NCI-H128 (cell line): ENCODE data around the gene DCLK2.
"Not testable (repeated sequence)": the region's sequence is repeated elsewhere in the genome, so short reads cannot be mapped to it uniquely, and the experiment has no call there.

Experiments
- DNase-seq: peaks from one replicate; lab custom pipeline; 2025; ENCODE audit not compliant: unreplicated experiment; lab: John Stamatoyannopoulos, UW

Gene DCLK2

GRCh38 chr4:150197256-150197655 is 119.0 kb downstream of the DCLK2 start:
- DNase-seq, result not testable (repeated sequence)

GRCh38 chr4:150199056-150199455 is 120.8 kb downstream of the DCLK2 start:
- no peak for DNase-seq

DNA sequence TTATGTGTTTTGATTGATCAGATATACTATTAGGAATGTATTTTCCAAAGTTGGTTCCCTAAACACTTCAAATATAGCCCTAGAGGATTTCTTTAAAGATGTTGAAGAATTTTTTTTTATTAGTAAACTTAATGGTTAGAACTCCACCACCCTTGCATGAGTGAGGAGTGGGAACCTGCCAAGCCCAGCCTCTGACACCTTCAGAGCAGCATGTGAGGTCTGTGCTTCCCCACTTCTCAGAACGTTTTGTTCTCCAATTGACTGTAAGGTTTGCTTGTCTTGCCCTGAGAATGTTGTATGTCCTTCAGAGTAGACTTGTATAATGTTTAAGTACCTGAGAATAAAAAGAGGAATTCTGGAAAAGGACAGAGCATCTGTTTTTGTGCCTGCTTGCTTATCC is 126.8 kb downstream of the DCLK2 start:
- no peak for DNase-seq

- no peak for DNase-seq
These were observed 128.0 kb downstream of the DCLK2 start for GRCh38 chr4:150206265-150206664.

- no peak for DNase-seq
These were observed 128.7 kb downstream of the DCLK2 start for GRCh38 chr4:150206954-150207353.

- no peak for DNase-seq
These were observed 129.6 kb downstream of the DCLK2 start for GRCh38 chr4:150207871-150208270.

DNA sequence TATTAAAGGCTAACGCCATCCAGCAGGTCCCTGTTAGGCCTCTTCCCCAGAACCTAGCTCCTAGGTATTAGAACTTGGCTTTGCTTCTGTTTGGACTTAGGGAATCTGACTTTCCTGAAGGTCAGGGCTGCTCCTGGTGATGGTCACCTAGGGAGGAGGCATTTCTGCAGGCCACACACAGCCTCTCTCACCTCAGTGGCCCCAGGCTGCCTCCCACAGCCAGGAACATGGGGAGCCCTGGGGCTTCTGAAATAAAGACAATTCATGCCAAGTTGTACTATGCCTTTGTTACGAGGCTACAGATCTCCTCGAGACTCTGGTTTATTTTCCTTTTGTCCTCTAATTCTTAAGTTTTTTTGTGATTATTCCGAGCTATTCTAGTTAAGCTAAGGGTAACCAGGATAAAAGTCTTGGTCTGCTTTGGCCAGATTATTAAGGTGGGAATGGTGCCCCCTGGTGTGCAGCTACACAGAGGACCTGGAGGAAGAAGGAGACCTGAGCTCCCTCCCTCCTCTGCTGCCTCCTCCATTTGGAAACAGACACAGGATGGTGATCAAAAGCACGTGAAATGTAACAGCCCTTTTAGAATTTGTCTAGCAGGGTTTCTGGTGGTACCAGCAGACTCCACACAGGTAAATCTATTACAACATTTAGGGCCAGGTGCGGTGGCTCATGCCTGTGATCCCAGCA is 131.0 kb downstream of the DCLK2 start:
- no peak for DNase-seq

GRCh38 chr4:150211016-150211415 is 132.8 kb downstream of the DCLK2 start:
- no peak for DNase-seq

GRCh38 chr4:150211799-150212445 is 133.7 kb downstream of the DCLK2 start:
- DNase-seq, result no peak

DNA sequence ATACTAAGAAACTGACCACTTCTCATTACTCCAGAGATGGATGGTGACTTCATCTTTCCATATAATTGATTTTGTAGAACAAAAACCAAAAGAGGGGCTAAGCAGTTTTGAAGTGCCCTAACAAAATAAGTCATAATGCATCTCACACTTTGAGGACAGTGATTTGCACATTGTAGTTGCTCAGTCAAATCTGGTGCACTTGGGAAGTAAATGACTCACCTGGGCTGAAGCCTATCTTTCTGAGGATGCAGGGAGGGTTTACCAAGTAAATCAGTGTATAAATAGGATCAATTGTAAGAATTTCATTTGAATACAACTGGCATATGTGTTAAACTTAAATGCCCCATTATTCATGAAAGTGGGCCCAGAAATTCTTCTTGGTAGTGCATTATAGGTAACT is 134.2 kb downstream of the DCLK2 start:
- DNase-seq, result no peak

DNA sequence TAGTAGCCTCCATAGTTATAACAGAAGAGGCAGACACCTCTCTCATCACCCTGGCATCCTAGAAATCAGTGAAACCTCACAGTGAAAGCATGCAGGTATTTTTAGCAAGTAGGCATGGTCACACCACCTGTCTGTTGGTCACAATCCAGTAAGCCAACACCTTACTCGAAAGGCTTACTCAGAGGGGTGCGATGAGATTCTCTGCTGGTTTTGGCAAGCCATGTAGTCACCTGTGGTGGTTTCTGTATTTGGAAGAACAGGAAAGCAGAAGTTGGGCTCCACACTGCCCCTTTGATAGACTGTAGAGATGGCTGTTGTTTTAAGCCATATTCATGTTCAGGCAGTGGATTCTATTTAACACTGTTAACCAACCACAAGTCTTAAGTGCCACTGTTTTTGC is 134.7 kb downstream of the DCLK2 start:
- DNase-seq, result no peak

DNA sequence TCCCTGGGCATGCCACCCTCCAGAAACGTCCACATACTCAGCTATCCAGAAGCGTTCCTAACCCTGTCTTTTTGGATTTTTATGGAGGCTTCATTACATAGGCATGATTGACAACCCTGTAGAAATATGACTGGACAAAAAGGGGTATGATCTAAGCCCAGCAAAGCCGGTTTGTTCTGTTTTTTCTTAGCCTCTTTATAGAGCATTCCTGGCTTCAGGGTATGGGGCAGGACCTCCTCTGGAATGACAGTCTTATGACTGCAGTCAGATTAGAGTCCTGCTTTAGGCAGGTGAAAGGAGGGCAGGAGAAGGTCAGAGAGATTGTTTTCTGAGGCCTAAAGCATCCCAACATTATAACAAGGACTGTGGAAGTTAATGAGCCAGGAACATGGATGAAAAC is 137.4 kb downstream of the DCLK2 start:
- no peak for DNase-seq

- DNase-seq, result no peak
These were observed 138.5 kb downstream of the DCLK2 start for GRCh38 chr4:150216726-150217125.

DNA sequence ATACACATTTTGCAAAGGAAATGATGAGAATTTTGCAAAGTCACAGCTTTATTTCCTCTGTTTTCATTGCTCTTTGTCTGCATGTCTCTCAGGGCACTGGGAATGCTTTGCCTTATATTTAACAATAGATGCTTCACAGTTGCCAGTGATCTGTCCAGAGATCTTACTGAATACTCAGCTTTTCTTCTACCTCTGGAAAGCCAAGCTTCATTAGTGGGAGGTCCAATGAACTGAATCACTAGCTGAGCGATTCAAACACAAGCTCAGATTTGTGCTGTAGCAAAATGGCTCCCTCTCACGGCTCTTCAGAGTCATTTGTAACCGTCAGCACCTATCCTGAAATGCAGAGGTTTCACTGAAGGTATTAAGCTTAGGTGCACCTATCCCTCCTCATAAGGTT is 138.9 kb downstream of the DCLK2 start:
- DNase-seq, result no peak

DNA sequence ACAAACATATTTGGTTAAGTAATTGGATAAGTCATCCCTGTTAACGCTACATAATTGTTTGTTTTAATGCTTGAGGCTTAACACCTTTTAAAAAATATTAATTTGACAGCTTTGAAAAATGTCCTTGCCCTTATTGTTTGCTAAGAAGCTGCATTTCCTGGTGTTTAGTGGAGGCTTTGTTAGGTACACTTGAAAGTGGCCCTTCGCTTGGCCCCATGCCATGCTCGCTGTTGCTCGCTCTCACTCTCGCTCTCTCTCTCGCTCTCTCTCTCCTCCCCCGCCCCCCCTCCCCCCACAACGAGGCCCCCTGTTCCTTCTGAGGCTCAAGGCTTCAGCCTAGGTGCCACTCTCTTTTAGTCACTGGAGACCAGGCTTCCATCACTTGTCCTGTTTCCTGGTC is 139.6 kb downstream of the DCLK2 start:
- DNase-seq, result no peak

GRCh38 chr4:150218447-150218846 is 140.2 kb downstream of the DCLK2 start:
- DNase-seq, result no peak

GRCh38 chr4:150219841-150220240 is 141.6 kb downstream of the DCLK2 start:
- DNase-seq, result no peak

DNA sequence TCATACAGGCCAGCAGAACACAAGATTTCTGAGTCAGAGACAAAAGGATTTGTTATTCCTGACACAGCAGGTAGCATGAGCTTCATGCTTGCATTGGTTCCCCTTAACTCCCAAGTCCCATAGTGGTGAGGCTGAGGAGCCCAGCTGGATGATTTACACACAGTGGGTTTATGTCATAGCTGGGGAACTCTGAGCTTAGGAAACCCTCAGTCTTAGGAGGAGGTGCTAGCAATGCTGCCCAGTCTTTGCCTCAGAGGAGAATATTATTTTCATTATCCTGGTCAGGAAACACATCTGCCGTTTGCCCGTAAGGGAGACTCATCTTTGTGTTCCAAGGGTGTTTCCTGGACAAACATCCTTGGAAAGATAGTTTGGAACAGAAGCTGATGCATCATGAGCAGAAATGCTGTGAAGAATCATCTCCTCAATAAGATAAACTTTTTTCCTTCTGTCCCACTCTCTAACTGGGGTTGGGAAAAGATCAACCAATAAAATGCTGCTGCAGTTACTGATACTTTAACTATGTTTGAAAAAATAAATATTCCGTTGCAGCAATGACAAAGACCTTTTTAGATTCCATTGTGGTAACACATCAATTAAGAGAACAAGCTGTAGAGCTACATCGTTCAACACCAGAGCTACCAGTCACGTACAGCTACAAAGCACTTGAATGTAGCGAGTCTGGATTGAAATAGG is 146.8 kb downstream of the DCLK2 start:
- no peak for DNase-seq

DNA sequence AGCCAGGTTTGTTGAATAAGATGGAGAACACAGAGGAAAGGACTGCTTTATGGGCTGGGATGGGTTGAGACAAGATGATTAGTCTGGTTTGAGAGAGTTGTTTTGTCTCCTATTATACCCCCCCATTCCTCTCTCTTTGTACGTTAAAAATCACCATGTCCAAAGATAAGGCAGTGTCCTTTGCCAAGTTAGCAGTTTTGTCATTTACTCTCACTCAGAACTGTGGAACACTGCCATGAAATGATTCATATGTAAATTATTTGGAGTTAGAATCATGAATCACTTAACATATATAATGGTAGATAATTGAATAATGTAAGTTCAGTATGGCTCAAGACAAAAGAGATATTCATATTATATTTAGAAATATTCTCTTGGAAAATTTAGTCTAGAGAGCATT is 151.3 kb downstream of the DCLK2 start:
- no peak for DNase-seq

DNA sequence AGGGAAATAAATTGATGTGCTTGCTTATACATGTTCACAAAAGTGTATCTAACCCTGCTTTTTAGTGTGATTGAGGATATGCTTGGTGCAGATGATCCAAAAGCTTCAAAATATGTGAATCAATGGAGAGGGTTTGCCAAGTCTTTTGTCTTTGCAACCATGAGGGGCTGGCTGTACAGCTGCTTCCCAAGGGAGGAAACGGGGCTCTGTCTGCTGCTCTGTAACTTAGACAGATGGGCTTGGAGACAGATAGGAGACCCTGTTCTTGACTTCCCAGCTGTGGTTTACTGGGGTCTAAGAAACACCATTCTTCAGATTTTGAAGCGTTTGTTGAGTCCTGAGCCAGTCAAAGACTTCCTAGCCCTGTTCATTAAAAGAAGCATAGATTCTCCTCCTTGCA is 152.3 kb downstream of the DCLK2 start:
- DNase-seq, result no peak

GRCh38 chr4:150231107-150231770 is 153.0 kb downstream of the DCLK2 start:
- no peak for DNase-seq

- no peak for DNase-seq
These were observed 153.8 kb downstream of the DCLK2 start for GRCh38 chr4:150232029-150232428.
